ENCODE data around the gene CHRDL2.
"Not testable (repeated sequence)": the region's sequence is repeated elsewhere in the genome, so short reads cannot be mapped to it uniquely, and the experiment has no call there.

The CHRDL2 gene

DNA sequence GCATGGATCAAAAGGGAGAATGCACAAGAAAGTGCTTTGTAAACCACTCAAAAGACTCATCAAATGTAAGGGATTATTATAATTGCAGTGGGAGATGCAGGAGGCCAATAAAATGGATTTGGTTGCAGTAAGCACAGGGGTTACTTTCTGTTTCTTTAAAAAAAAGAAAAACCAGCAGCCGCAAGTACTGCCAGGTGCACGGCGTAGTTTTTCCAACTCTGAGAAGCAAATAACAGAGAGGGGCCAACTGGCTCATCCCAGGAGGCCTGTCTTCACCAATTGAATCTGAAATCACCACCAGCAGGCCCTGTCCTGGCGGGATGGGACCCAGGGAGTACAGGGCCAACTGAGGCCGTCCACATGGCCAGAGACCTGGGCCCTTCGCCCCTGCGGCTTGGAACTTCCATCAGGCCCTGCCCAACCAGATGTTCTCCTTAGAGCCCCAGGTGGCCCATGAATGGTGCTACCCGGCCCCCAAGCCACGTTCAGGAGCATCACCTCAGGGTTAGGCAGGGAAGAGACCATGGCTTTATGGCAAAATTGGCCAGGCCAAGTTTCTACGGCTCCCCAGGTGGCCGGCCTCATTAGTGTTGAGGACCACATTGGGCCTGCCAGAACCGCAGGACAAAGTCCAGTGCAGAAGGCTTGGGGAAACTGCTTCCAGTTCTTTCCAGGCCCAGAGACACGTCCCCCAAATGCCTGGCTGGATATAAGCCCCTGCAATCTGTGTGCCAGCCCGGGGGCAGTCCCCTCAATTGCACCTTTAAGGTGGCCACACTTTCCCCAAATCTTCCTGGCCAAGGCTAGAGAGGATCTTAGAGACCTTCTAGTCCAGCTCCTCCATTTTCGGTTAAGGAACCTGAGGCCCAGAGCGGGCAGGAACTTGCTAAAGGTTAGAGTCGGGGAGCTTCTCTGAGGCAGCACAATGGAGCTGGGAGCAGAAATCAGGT is 61.7 kb downstream of the CHRDL2 start:
- DNase-seq = no peak

DNA sequence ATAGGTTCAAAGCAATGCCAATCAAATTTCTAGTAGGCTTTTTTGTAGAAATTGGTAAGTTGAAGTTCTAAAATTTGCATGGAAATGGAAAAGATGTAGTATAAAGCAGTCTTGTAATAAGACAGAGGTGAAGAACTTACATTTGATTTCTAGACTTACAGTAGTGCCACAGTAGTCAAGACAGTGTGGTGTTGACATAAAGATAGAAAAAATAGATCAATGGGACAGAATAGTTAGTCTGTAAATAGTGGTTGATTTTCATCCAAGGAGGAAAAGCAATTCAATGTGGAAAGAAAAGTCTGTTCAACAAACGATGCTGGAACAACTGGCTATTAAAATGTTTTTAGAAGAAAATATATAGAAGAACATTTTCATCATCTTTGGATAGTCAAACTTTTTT is 67.9 kb downstream of the CHRDL2 start:
- DNase-seq = no peak

DNA sequence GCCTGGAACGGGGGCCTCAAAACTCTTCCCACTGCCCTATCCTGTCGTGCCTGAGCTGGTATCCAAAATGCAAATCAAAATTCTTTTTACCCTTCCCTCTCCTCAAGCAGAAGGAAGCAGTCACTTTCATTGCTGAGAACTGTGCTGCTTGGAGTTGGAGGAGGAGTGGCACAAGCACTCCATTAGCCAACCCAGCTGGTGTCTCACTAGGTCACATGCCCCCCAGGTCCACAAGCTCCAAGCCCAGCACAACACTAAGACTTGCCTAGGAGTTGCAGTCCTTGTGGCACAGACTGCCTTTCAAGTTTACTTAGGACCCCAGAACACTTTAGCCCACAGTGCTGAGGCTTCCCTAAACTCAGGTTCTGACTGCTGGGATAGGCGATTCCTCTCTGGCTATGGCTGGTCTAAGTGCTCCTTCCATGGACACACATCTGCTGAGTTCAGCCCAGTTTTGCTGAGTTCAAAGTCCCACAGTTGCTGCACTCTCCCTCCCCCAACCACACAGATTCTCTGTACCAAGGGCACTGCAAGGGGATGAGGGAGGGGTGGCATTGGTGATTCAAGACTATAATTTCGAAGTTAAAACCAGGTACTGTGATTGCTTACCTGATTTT is 68.6 kb downstream of the CHRDL2 start:
- DNase-seq = no peak

DNA sequence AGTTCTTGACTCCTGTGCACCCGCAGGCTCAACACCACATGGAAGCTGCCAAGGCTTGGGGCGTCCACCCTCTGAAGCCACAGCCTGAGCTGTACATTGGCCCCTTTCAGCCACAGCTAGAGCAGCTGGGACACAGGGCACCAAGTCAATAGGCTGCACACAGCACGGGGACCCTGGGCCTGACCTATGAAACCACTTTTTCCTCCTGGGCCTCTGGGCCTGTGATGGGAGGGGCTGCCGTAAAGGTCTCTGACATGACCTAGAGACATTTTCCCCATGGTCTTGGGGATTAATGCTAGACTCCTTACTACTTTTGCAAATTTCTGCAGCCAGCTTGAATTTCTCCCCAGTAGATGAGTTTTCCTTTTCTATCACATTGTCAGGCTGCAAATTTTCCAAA is 72.1 kb downstream of the CHRDL2 start:
- not testable (repeated sequence) for DNase-seq

DNA sequence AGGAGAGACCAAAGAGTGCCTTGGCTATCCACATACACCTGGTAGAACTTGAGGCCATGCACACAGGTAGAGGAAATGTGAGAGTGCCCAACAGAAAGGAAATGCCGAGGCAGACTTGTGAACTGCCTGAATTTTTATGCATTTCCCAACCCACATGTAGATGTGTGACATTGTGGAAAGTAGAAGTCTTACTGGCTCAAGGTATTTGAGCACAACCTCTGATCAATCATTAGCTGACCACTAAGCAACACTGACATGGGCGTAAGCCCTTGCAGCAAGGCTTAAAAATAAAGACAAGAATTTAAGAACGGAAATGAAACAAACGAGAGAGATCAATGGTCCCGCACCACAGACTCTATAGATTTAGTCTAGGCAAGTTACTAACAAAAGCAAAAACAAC is 76.2 kb downstream of the CHRDL2 start:
- no peak for DNase-seq

DNA sequence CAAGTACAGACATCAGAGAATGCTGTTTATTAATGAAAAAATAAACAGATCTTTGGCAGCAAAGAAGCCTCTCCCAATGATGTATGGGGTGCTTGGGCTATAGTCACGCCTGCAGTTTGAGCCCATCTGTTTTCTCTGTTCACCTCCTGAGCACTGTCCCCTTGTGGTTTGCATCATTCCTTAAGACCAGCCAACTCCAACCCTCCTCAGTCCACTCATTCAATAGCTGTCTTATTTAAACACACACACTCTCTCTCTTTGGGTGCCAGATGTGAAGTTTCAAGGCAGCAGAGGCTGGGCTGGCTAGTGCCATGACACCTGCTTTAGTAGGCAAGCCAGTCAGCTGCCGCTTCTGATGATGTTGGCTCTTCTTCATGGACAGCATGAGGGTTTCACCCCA is 80.7 kb downstream of the CHRDL2 start:
- DNase-seq = peak; percentile 63

DNA sequence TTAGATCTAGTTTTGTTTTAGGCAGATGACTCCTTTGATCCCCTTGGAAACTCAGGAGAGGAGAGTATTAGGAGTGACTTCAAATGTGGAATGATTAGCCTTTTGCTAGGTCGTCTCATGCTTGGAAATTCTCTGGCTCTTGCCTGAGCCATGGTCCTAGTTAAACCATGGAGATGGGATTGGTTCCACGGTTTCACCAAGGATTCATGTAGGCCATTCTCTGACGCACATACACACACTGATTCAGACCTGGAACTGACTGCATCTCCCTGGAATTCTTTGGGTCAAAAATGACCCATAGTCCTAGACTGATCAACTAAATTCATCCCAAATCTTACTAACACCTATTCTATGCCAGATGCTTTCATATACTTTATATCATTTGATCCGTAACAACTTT is 82.3 kb downstream of the CHRDL2 start:
- DNase-seq = no peak

DNA sequence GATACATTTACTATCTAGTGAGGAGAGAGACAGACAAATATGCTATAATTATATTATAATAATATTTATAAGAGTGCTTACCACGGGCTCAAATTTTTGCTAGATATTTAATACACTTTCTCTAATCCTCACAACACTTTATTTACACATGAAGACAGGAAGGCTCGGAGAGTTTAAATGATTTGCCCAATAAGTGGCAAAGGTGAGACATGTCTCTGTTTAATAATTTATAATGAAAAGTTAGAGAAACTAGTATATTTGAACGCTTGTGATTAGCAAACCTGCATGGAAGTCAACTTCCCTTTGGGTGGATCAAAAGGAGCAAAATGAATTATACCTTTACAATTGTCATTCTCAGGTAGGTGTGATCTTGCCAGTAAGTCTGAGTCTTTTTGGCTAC is 83.4 kb downstream of the CHRDL2 start:
- DNase-seq = no peak

DNA sequence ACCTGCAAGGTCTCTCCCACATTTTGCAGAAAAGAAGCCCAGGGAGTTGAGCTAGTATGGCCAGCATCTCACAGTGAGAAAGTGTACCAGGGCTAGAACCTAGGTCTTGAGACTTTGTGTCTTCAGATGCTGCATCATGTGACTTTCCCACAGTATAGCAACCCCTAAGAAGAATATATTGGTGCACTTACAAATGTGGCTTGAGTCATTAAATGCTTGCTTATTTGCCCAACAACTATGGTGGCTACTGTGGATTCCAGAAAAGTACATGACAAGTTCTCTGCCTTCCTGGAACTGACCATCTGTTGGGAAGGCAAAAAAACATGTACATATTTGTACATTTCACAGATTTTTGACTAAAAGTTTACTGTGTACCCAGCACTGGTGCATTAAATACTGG is 83.8 kb downstream of the CHRDL2 start:
- no peak for DNase-seq

DNA sequence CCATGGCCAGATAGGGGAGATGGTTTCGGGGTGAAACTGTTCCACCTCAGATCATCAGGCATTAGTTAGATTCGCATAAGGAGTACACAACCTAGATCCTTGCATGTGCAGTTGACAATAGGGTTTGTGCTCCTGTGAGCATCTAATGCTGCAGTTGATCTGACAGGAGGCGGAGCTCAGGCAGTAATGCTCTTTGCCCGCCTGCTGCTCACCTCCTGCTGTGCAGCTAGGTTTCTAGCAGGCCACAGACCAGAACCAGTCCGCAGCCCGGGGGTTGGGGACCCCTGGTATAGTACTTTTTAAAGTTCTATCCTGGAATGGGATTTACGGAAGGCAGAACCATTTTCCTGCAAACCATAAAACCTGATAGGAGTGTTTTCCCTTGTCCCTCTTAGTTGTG is 84.3 kb downstream of the CHRDL2 start:
- no peak for DNase-seq
